Skeletal muscle cell (primary cell): ENCODE results near the gene FAM219B.
A peak's percentile ranks its signal among the peaks of the same experiment; 100 is the strongest.

Experiments used
- DNase-seq: peaks from one replicate; pipeline ENCODE4 v3.0.0-alpha.2; 2010; ENCODE audit warnings: low read depth
- H3K4me3 ChIP-seq: 2 replicates; pipeline ENCODE4 v1.5.1; 2011; ENCODE audit warnings: low read depth, mild to moderate bottlenecking, control low read depth, low read length, moderate library complexity

Gene FAM219B

DNA sequence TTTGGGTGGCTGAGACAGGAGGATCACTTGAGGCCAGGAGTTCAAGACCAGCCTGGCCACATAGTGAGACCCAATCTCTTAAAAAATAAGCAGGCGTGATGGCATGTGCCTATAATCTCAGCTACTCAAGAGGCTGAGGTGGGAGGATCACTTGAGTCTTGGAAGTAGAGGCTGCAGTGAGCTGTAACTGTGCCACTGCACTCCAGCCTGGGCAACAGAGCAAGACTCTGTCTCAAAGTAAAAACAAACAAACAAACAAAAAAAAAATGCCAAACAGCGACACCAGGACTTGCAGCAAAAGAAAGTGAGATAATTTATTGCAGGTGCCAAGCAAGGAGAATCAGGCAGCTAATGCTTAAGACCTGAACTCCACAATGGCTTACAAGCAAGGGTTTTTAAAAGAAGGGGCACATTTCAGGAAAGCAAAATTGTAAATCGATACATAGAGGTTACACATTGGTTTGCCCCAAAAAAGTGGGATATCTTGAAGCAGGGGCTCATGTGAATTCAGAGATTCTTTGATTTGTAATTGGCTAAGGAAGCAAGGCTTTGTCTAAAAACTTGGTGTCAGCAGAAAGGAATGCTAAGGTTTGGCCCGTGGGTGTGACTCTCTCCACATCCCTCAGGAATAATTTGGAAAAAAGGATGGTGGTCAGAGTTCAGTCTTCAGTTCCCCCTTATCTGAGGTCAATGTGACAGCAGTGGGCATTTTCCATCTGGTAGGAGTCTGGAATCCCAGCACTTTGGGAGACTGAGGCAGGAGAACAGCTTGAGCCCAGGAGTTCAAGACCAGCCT lies 22.0 kb downstream of the FAM219B start:
- H3K4me3 ChIP-seq = no peak overlapping the region
- DNase-seq = no peak

DNA sequence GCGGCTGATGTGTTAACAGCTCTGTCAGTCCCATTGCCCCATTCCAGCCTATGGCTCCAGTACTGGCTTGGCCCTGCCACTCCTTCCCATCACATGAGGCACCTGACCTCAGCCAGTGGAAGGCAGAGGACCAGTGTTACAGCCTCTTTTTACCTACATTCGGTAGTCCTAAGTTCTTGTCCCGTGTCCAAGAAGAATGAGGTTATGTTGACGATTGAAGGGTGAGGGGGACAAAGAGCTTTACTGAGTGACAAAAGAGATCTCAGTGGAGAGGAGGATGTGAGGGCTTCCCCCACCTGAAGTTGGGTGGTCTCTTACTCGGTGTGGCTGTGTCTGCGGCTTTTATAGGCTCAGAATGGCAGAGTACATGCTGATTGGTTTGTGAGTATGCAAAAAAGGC lies 24.1 kb downstream of the FAM219B start:
- H3K4me3 ChIP-seq = no peak overlapping the region
- no peak for DNase-seq

DNA sequence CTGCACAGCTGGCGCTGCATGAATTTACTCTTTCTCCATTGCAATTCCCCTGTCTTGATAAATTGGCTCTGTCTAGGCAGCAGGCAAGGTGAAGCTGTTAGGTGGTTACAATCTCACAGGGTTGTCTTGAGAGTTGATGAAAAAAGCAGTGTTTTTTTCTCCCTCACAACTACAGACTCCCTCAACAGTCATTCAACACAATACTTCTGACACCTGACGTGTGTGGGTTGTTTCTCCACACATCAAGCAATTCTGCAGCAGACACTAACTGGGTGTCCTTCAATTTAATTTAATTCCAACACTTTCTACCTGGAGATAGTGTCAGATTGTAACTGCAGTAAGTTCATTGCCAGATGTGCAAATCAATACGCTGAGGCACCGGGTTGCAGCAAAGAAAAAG lies 28.4 kb downstream of the FAM219B start:
- DNase-seq = no peak
- no peak overlapping the region for H3K4me3 ChIP-seq

DNA sequence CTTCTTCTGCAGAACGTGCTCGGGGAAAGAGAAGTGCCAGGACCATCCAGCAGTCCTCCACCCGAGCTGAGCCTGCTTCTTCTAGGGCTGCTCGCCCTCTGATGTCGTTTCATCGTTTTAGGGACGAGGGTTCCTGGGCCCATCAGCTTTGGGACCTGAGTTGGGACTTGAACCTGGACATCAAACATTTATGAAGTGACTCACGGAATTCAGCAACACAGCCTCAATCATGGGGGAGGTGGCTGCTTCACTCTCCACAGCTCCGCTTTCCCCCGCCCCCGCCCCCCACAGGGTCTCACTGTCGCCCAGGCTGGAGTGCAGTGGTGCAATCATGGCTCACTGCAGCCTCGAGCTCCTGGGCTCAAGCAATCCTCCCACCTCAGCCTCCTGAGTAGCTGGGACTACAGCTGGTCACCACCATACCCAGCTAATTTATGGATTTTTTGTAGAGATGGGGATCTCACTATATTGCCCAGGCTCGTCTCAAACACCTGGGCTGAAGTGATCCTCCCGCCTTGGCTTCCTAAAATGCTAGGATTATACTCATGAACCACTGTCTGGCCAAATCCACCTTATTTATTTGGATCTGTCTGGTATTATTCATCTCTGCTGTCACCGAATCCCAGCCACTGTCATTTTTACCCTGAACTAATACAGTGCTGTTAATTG lies 32.8 kb downstream of the FAM219B start:
- DNase-seq = no peak
- H3K4me3 ChIP-seq = peak overlapping the region; percentile 68

DNA sequence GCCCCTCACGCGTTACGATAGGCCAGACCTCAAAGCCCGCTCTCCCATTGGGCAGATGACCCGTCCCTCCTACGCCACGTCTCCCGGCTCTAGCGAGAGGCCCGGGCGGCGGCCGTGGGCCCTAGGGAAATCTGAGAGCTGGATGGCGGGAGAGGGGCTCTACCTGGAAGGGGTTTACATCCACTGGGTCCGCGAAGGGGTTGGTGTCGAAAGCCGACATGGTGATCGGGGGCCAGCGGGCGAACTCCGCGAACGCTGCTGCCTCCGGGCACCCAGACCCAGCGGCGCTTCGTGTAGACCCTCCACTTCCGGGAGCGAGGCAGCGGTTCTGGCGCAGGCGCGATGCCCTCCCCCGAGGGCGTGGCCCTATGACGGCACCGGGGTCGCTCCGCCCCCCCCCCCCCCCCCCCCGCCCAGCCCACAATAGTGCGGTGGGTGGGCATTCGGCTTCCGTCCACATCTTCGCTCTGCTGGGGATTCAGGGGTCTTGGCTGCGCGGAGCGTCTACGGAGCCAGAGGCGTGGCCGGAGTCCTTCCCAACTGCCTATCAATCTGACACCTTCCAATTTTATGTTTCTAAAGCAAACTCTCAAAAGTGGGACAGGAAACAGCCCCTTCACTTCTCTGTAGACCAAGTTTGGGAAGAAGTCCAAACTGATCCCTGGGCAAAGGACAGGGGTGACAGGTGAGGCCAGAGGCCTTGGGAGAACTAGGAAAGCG lies 33.5 kb downstream of the FAM219B start, which contains the start of gene SCAMP2:
SCAMP2 (minus strand) TSS at position 330 of the 720 bp plus-strand sequence; CDS start at position 220, 110 bp downstream.
- DNase-seq = peak; percentile 87
- H3K4me3 ChIP-seq = peak within 1 kb of the TSS; percentile 68

DNA sequence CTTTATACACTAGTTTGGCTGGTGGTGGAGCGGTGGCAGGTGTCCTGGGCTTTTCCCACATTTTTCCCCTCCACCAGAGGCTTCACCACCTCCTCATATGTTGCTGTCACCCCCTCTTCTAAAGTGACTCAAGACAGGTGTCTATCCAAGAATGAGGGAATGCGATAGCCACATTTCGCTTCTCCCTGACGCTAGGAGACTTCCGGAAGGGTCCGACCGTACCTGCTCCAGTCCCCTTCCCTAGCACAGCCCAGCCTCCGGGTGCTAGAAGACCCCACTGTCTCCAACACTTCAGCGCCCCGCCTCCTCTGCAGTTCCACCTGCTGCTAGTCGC lies 34.0 kb downstream of the FAM219B start:
- H3K4me3 ChIP-seq = peak overlapping the region; percentile 68
- no peak for DNase-seq

DNA sequence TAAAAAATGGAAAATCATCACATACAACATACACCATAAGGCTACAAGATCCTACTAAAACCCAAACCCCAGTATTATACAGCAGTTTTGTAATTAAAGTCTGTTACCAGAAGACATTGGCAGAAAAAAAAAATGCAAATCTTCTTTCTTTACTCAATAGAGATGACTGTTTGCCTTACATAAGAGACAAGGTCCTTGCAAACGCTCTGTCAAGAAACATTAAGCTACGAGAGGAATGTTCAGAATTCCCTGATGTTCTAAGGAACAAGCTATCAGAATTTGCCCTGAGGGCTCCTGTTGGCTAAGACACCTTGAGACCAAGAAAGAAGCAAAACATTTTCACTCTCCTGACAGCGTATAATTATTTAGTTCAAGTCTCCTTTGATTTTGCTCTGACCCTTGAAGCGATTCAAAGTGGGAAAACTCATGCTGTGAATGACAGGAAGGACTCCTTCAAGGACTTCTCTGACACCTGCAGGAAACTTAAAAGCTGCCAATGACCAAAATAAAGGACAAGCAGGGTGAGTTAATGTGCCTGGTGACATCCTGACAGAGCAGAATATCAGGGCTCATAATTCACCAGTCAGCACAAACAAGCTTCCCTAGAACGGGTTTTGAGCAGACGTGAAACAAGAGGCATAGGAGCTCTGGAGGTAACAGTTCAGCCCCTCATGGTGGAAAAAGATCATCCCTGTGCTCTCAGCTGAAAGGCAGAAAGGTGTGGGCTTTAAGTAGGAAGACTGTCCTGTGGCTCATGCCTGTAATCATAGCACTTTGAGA lies 36.0 kb downstream of the FAM219B start:
- H3K4me3 ChIP-seq = no peak overlapping the region
- no peak for DNase-seq

DNA sequence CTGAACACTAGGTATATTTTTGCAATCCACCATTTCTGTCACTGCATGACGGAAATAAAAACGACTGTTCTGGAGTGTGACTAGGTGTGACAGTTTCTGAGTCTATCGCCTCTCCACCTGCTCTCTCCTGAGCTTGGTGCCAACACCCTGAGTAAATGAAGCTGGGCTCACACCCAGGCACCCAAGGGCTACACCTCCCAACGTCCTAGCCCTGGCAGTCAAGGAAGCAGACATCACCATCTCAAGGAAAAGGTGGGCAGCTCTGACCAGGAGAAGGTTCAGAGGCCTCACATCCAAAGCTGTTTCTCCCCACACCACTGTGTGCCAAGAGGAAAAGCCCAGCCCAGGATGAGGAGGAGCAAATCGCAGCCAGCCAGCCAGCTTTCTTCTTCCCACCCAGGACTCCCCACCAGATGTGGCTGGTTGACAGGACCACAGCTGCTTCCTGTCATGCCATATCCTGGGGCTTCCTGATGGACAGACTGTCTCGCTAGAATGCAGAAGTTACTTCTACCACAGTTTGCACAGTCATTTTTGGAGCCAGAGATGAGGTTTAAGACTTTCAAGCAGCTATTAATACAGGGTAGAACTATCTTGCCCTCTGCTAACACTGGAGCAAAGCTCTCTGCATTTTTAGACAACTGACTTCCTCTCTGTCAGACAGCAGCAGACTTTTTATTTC lies 36.8 kb downstream of the FAM219B start:
- no peak overlapping the region for H3K4me3 ChIP-seq
- DNase-seq = no peak

DNA sequence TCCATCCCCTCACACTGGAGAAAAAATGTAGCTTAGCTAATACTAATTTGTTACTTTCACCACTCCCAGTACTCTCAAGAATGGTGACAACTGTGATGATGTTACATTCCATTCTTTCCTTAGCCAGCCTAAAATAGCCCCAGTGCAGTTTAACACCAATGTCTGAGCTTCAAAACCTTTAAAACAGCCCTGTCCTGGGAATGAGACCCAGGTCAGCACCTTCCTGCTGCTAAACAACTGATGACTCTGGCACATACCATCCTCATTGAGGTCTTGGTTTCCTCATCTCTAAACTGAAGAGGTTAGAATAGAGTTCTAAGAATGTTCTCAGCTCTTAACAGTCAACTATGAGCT lies 37.3 kb downstream of the FAM219B start:
- no peak overlapping the region for H3K4me3 ChIP-seq

DNA sequence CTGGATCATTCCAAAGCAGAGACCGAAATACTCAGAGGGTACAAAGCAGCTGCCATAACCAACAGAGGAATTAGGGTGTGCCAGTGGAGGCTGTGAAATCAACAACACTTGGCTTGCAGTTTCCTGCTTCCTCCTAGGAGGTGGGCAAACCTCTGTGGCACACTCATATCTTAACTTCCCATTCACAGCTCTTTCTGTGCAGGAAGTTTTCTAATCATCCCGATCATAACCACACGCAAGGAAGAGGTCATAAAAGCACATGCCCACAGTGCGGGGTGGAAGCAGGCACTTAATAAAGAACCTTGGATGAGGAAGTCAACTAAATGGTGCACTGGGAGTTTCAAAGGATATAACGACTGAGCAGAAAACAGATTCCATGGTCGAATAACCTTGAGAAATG lies 38.6 kb downstream of the FAM219B start:
- H3K4me3 ChIP-seq = no peak overlapping the region
- no peak for DNase-seq

More for the DNA sequence above, 37.3 kb downstream of the FAM219B start:
- DNase-seq = no peak

DNA sequence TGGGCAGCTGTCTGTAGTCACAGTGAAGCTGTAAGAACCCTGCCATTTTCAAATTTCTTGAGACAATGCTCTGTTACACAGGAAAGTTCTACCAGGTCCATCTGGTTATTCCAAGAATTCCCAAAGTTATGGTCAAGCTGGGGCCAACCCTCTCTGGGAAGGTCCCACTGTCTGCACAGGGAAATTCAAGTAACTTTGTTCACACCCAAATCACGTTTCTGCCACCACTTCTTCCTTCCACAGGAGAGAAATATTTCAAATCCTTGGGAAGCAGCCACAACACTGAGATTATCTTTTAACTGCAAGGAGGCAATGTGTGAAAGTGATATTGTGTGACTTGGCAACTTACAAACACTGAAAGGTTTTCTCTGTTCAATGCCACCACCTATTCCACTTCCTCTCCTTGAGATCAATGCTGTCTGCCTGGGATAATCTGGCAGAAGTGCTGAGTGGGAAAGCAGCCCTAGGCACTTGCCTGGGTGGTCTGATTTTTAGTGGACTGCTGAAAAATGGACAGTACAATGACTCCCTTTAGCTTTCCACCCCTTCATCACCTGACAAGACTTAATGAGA lies 39.1 kb downstream of the FAM219B start:
- DNase-seq = no peak
- H3K4me3 ChIP-seq = no peak overlapping the region

DNA sequence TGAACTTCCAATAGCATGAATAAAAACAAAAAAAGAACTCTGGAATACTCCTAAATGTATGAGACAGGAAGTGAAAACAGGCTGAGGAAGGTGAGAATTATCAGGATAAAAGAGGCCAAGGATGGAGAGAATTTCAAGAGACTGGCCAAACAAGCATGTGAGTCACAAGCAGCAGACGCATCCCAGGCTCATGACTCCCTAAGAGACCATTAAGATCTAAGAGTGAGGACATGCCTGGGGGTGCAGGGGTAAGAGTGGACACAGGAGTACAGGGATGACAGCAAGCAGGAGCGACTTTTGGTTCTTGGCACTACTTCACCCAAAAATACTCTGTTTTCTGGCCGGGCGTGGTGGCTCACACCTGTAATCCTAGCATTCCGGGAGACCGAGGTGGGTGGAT lies 40.6 kb downstream of the FAM219B start:
- DNase-seq = no peak
- no peak overlapping the region for H3K4me3 ChIP-seq

DNA sequence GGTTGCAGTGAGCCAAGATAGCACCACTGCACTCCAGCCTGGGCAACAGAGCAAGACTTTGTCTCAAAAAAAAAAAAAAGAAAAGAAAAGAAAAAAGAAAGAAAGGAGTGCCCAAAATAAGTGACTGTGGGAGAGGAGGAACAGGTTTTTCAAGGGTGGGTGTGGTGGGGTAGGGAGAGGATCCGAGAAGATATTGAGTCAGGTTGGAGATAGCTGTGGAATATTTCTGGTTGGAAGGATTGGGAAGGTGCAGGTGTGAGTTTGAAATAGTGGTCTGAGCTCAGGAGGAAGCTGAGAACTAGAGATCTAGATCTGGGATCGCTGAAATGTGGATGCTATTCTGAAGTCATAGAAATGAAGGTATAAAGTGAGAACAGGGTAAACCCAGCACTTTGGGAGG lies 41.3 kb downstream of the FAM219B start:
- DNase-seq = no peak
- H3K4me3 ChIP-seq = no peak overlapping the region

DNA sequence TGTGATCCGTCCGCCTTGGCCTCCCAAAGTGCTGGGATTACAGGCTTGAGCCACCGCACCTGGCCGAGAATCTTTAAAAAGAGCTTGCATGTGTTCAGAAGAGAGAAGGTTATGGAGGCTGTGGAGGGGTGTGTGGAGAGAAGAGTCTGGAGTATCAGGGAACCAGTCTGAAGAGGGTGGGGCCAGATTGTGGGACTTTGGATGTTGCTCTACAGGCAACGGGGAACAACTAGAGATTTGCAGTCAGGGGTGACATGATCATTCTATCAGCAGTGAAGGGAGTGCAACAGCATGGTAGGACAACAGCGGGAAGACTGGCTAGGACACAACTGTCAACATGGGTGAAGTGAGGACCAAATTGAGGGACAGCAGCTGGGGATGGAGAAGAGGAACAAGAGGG lies 42.4 kb downstream of the FAM219B start:
- no peak overlapping the region for H3K4me3 ChIP-seq
- DNase-seq = no peak

DNA sequence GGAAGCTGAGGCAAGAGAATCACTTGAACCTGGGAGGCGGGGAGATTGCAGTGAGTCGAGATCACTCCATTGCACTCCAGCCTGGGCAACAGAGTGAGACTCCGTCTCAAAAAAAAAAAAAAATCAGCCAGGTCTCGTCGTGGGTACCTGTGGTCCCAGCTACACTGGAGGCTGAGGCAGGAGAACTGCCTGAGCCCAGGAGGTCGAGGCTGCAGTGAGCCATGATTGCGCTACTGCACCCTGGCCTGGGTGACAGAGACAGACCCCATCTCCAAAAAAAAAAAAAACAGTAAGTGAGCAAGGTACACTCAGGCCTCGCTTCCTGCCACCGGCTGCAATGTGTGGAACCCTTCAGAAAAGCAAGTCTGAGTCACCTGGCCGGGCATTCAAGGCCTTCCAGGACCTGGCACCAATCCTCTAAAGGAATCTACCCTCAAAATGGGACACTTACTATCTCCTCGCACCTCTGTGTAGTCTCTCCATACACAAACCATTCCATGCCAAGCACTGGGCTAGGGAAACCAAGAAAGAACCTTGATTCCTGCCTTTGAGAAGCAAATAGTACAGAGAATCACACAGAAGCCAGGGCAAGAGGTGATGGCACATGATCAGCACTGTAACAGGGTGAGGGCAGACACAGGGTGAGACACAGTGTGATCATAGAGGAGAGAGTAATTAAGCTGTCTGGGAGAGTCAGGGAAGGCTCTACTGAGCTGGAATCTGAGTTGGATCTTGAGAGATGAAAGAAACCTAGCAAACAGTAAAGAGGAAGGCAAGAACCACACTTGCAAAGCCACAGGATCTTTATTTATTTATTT lies 43.2 kb downstream of the FAM219B start:
- H3K4me3 ChIP-seq = no peak overlapping the region
- DNase-seq = no peak

DNA sequence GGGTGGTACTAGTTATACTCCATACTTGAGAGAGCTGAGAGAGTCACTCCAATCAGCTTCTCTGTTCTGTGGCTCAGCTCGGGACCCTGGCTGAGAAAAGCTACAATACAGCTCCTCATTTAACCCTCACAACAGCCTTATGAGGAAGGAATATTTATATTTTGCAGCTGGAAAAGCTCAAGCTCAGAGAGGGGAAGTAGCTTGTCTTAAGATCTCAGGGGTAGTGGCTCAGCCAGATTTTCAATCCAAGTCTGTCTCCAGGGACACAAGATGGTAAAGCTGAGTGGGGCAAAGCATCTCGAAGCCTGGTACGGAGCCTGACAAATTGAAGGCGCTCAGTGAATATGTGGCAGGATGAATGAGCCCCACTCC lies 48.3 kb downstream of the FAM219B start:
- no peak overlapping the region for H3K4me3 ChIP-seq
- no peak for DNase-seq

DNA sequence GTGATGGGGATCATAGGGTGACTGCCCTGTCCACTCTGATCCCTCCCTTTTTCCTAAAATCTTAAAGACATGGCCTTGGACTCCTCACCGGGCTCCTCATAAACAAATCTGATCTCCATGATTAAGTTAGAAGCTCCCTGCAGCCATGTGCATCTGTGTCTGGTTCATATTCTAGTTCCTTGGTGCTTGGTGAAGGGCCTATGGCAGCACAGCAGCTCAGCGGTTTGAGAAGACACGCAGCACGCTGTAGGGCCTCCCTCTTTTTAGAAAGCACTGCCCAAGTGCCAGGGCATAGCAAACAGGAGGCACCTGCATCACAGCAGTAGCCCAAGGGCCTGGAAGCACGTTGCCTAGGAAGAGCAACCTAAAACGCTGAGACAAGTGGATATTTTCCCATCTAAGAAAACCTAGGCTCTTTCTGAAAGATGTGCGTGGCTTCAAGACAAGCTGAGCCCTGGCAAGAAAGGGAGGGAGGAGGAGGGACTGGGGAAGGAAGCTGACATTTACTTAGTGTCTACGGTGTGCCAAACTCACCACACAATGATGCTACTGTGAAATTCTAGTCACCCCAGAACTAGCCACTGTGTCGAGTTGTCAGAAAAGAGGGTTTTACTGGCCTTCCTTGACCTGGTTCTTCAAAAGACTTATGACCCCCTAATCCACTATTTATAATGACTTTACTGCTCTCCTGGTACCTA lies 48.8 kb downstream of the FAM219B start:
- no peak overlapping the region for H3K4me3 ChIP-seq
- no peak for DNase-seq
